ENCODE data around the gene COL4A2.

Gene COL4A2

DNA sequence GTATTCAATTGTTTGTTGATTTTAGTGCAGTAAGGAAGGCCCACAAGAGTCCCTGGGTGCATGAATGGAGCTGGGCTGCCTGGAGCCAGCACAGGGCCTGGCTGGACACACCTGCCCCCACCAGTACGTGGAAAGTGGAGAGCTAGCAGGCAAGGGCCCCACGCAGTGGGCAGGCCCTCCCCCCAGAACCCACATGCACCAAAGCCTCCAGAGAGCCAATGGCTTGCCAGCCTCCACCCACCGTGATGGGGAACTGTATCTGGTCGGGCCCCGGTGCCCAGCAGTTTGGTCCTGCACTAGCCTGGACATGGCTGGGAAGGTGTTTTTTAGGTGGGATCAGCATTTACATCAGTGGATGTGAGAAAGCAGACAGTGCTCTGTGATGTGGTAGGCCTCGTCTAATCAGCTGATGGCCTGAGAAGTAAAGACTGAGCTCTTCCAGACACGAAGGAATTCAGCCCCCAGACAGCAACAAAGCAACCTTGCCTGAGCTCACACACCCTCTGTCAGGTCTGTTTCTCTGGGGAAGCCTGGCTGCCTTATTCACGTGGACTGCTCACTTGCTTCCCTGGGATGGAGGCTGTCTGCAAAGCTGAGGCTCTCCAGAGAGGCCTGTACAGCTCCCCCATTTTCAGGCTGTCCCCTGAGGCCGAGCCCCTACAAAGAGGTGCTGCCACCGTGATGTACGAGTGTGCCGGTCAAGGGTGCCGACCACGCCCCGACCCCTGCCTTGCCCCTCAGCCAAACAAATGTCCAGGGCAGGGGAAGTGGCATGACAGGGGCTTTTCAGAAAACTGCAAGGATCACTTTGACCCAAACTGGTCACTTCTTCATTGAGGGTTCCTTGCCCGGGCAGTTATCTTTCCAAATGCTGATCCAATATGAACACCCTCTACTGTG lies 226.9 kb downstream of the COL4A2 start:
- no peak for DNase-seq (ENCODE audit: low read depth)

DNA sequence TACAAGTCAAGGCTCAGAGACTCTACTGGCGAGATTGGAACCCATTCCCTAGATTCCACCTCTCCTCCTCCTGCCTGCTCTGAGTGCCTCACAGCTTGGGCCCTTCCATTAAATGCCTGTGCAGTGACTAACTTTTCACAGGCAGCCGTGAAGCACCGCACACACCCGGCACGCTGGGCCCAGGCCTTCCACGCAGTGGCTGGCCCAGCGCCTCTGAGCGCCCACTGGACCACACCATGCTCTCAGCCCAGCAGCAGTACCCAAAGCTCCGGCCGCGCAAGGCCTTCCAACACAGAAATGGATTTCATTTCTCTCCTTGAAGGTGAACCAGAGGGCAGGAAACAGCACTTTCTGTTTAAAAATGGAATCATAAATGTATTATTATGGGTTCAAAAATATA lies 228.4 kb downstream of the COL4A2 start:
- DNase-seq (ENCODE audit: low read depth), result no peak

DNA sequence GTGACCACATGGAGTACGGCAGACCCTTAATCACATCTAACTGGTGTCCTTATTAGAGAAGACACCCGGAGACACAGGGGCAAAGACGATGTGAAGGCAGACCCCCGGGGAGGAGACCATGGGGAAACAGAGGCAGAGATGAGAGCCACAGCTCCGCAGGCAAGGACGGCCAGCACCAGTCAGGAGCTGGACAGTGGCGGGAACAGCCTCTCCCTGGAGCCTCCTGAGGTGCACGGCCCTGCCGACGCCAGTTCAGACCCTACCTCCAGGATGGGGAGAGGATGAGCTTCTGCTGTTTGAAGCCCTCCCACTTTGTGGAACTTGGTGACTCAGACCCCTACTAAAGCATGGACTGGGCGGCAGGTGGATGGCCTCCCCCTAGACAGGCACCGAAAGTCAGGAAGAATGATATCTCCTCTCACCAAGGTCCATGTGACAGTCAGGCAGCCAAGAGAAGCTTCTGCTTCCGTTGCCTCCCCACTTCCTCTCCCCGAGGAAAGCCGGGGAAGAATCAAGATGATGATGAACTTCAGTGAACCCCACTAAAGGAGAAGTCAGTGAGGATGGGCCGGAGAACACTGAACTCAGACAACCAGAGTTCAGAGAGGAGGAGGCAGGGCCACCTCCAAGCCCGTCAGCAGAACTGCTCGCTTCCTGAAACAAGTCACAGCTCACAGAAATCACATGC lies 229.1 kb downstream of the COL4A2 start:
- DNase-seq (ENCODE audit: low read depth), result no peak

DNA sequence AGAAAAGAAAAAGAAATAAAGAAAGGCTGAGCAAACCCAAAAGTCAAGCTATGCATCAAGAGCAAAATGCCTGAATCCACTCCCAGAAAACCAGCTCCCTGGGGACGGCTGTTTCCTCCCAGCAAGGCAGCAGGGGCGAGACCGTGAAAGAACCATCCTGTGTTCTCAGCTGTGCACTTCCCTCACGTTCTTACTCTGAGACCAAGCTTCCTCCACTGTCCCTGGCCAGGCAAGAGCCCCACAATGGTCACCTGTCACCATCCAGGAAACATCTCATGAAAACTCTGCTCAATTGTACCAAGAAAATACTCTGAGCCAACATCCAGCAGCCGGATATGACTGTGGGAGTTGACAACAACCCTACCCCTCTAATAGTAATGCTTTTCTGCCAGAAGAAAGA lies 231.5 kb downstream of the COL4A2 start:
- no peak for DNase-seq (ENCODE audit: low read depth)

DNA sequence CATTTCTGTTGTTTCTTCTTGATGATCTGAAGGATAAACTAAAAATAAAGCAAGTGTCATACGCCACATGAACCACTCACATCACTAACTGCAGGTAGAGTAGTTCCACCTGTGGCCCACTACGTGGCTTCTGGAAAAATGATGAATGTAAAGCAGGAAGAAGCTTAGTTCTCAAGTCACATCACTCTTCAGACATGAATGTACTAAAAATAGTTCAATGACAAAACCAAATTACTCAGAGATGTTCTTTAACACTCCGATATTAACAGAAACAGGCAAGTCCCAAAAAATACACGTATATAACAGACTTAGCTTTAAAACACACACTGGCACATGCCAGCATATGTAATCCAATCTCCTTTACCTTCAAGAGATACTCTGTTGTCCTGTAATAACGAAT lies 232.8 kb downstream of the COL4A2 start:
- DNase-seq (ENCODE audit: low read depth), result no peak

DNA sequence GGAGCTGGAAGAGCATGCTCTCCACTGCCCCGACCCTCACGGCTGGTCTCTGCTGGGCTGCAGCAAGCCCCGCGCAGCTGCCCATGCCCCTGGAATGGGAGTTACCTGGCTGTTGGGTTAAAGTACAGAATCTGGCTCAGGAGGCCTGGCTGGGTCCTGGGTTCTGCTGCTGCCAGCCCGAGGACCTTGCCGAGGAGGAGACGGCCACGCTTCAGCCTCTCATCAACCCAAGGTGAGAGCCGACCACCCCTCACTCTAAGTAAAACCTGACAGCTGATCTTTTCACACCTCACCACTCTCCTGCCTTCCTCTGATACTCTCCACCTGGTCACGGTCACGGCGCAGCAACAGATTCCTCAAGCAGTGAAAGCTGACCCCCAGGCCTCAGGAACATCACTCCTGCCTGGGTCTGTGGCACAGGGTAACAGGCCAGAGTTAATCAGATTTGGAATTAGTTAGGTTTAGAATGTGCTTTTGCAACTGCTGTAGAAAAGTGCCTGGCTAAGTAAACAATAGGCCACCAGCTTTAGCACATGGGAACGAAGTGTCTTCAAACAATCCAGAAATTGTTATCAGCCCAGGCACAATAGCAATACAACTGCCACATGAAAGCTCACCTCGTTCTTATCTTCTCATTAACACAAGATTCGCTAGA lies 233.9 kb downstream of the COL4A2 start:
- no peak for DNase-seq (ENCODE audit: low read depth)

DNA sequence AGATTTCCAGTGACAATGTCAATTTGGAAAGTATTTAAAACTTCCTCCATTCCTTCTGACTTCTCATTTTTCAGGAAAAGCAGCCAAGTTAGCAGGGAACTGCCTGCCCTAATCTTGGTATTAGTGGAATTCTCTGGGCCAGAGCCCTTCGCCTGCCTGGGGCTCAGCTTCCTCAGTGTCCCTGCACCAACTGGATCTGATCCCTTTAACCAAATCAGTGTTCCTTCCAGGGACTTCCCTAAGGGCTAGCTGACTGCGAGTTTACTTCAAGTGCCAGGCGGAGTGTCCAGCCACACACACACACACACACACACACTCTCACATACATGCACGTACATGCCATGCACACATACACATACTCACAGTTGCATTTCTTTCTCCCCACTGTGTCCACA lies 234.4 kb downstream of the COL4A2 start:
- DNase-seq (ENCODE audit: low read depth), result no peak

DNA sequence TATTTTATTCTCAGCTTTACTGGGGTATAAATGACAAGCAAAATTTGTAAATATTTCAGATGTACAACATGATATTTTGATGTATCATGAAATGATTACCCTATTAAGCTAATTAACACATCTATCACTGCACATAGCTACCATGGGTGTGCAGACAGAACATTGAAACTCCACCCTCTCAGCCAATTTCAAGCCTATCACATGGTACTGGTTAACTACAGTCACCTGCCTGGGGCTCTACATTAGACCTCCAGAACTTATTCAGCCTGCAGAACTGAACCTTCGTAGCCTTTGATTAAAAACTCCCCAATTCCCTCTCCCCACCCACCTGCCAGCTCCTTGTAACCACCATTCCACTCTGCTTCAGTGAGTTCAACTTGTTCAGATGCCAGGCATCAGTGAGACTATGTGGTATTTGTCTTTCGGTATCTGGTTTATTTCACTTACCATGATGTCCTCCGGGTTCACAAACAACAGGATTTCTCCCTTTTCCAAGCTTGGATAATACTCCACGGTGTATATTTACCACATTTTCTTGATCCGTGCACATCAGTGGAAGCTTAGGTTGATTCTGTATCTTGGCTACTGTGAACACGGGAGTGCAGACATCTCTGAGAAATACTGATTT lies 235.2 kb downstream of the COL4A2 start:
- DNase-seq (ENCODE audit: low read depth), result no peak

DNA sequence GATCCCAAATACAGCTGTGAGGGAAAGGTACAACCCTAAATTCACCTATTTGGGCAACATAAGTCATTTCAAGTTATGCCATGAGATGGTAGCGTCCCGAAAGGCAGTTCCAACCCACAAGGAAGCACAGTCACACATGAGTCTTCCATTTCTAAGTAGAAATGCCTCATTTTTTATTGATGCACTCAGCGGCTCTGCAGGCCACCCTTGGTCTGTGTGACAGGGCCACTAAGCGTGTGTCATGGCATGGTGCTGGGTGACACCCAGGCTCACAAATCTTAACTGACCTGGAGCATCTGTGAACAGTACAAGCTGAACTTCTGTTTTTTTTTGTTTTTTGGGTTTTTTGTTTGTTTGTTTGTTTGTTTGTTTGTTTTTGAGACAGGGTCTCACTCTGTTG lies 239.3 kb downstream of the COL4A2 start:
- DNase-seq (ENCODE audit: low read depth), result no peak

DNA sequence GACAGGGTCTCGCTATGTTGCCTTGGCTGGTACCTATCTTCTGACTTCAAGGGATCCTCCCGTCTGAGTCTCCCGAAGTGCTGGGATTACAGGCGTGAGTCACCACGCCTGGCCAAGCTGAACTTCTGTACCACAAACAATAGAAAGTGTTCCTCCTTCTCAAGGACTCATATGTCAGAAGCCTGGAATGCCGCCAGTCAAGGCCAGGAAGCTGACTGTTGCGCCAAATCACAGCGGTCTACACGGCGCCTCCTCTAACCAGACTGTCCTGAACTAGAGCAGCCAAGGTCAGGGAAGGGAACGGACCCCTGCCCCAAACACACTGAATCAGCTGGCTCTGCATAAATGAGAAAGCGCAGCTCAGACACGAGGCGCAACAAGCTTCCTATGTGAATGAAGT lies 239.8 kb downstream of the COL4A2 start:
- DNase-seq (ENCODE audit: low read depth), result no peak

DNA sequence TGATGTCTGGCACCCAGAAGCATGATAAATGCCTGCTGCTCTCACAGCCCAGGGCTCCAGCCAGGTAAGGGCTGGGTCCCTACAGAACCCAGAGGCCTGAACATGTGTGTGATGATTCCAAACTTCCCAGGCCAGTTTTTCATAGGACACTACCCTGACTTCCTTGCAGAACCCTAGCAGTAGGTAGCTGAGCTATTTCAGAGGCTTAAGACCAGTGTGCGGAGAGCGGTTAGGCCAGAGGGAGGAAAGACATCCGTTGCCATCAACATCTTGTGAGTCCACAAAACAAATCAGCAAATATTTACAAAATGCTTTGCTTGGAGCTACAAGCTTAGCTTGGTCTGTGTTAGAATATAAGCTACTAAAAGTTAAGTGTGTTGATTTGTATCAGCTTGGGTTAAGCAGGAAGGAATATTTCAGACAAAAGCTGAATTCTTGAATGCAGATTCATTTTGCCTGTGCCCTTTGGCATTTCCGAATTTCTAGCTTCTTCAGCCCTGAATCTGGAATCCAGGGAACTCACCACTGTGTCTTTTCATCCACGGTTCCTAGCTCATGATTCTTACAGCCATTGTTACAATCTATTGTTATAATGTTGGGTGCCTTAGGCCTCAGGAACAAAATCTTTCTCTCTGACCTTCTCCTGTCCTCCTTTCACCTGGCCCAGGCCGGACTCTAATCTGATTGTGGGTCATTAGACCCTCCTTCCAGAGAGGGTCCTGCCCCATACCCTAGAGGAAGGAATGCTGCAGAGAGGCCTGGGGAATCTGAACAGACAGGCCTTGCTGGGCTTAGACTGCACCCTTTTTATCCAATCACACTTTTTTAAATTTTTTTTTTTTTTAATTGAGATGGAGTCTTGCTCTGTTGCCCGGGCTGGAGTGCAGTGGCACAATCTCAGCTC lies 242.1 kb downstream of the COL4A2 start:
- DNase-seq (ENCODE audit: low read depth), result no peak

DNA sequence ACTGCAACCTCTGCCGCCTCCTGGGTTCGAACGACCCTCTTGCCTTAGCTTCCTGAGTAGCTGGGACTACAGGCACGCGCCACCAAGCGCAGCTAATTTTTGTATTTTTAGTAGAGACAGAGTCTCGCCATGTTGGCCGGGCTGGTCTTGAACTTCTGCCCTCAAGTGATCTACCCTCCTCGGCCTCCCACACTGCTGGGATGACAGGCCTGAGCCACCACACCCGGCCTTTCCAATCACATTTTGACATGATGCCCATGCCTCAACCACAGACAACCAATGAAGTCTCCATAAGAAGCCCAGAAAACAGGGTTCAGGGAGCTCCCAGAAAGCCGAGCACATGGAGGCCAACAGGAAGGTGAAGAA lies 242.7 kb downstream of the COL4A2 start:
- DNase-seq (ENCODE audit: low read depth), result no peak

DNA sequence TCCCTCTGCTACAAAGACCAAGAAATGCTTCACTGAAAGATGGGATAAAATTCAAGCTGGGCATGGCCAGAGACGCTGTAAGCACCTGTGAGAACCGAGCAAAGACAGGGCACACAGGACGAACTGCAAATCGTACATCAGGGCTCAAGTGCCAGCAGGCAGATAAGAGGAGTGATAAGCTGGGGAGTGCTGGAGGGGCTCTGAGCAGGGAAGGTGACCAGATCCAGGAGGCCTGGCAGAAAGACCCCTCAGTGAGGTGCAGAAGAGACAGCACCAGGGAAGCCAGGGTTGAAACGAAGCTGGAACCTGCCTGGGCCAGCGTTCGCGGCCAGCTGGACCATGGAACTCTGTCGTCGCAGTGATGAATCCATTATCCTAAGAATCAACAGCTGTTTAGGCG lies 244.2 kb downstream of the COL4A2 start:
- DNase-seq (ENCODE audit: low read depth), result no peak

DNA sequence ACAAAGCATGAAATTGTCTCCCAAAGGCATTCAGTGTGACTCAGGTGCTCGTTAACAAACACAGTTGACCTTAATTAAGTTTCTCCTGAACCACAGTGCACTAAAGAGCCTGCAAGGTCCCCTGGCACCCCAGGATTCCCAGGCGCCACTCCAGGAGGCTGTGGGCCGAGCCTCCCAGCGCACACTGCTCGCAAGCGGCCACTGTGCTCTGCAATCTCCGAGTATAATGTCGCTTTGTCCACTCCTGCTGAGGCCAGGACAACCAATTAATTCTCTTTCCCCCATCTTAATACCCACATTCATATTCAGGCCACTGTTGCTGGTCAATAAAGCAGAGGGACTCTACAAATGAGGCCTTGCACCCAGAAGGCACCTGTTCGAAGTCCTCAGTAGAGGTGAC lies 245.7 kb downstream of the COL4A2 start:
- no peak for DNase-seq (ENCODE audit: low read depth)

DNA sequence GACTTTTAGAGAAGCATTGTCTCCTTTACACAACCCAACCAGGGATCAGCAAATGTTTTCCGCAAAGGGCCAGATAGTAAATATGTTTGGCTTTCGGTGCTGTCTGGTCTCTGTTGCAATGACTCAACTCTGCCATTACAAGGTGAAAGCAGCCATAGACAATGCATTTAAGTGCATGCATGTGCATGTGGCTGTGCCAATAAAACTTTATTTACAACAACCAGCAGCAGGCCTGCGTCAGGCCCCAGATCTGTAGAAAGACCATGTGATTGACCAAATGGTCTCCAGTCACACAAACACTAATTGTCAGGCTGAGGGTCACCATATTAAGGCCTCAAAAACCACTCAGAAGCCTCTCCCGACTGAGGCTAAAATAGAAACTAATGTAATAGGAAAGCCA lies 246.3 kb downstream of the COL4A2 start:
- DNase-seq (ENCODE audit: low read depth), result no peak

DNA sequence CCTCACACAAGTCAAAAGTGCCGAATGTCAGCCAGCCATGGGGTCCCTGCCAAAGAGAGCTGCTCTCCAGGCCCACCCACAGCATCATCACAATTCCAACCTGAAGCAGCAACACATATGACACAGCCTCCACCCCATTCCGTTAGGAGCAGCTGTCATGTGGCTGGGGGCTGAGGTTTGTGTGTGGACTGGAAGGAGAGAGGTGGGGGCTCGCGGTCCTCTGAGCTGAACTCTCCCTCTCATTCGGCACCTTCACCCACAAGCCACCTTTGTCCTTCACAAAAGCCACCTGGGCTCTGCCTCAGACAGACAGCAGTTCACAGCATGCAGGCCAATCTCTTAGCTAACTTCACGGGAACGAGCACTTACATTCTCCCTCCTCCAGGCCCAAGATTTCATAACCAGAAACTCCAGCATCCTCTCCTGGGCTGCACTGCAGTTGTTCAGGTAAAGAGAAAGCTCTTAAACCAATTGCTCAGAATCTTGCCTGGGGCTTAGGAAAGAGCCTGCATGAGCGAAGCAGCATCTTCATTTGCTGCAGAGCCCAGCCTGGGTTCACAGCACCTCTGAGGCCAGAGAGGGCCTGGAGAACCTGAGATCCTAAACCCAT lies 247.2 kb downstream of the COL4A2 start:
- no peak for DNase-seq (ENCODE audit: low read depth)

DNA sequence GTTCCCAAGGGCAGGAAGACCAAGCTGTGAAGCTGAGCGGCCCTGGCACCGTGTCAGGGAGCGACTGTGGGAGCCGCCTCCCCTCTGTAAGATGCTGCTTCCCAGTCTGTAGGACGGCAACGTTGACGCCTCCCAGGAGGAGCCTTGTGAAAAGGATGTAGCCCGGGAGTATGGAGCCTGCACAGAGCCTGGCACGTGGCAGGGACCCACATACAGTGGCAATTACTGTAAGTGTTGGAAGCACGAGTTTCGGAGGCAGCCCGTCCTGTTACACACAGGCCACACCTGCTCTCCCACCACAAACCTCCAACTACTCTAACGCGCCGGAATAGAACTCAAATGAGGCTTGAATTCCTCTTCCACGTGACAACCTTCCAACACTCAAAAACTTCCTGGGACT lies 247.9 kb downstream of the COL4A2 start:
- DNase-seq (ENCODE audit: low read depth), result no peak

DNA sequence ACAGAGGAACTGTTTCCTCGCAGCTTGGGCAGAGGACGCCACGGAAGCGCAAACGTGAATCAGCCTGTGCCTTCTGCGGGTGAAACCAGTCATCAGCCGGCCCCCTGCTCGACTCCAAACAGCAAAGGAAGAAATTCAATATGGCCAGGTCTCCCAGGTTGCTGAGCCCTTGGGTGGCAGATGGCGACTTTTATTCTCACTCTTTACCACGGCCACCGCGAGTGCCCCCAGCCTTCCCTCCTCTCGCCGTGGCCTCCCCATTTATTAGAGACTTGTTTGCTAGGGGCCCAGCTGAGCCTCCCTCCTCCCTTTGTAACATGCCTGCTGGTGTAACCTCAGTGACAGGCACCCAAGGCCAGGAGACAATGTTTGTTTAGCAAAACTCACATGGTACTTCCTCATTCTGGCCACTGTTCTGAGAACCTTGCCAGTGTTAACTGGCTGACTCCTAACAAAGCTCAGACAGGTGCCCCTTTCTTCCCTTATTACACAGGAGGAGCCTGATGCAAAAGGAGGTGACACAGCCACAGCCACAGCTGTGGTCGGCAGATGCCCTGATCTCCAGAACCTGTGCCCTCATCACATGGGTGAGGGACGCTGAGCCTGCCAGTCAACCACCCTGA lies 248.6 kb downstream of the COL4A2 start:
- DNase-seq (ENCODE audit: low read depth), result no peak

DNA sequence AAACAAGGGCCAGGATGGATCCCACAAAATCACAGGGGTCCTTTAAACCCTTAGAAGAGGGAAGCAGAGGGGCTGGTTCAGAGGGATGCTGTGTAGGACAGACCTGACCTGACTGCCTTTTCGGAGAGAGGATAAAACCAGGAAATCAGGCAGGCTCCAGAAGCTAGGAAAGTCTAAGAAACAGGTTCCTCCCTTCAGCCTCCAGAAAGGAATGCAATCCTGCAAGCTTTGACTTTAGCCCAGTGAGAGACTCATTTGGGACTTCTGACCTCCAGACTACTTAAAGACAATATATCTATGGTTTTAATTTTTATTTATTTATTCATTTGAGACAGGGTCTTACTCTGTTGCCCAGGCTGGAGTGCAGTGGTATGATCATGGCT lies 249.1 kb downstream of the COL4A2 start:
- DNase-seq (ENCODE audit: low read depth), result no peak

DNA sequence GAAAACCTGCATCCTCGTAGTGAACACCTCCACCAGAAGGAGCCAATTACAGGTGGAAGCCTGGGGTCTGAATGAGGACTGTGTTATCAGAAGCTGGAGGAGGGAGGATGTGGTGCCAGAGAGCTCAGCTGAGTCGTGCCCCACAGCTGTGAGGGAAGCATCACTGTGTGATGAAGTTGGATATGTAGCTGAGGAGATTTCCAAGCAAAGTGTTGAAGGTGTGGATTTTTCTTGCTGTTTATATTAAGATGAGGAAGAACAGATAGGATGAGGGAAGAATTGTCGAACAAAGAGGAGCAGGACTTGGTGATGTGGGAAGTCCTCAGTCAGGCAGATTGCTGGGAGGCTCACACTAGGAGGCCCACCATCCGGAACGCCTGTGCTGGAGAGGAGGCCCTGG lies 250.0 kb downstream of the COL4A2 start:
- no peak for DNase-seq (ENCODE audit: low read depth)
